Epidermal melanocyte (primary cell): ENCODE measurements around the gene GSDMA.

ENCODE experiments used
- DNase-seq: peaks from one replicate; pipeline ENCODE4 v3.0.0; 2011; ENCODE audit warnings: low spot score; ENCODE audit not compliant: insufficient read length

The GSDMA gene

DNA sequence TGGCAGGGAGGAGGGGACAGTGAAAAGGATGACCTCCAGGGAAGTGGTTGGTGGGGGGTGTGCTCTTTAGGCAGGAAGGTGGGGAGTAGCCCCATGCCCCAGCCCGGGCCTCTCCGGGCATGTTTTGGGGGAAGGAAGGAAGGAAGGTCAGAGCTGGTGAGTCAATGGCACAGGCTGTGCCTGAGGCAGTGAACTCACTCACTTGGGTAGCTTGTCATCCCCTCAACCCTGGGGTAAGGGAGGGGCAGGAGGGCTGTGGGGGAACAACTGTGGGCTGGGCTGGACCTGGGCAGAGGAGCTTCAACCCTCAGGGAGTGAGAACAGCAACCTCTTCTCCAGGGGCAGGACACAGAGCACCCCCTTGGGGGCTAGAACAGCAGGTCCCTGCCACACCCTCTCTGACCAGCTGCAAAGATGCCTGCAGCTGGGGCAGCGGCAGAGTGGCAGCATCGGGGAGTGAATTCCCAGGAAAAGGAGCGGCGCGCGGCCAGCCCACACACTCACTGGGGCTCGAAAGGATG, 58.7 kb downstream of the GSDMA start:
- peak; percentile 52 for DNase-seq

GRCh38 chr17:40022497-40022896, 59.7 kb downstream of the GSDMA start:
- DNase-seq: no peak

- no peak for DNase-seq
These were observed 60.2 kb downstream of the GSDMA start for GRCh38 chr17:40022961-40023541.

GRCh38 chr17:40023590-40024292, 60.9 kb downstream of the GSDMA start:
- no peak for DNase-seq

DNA sequence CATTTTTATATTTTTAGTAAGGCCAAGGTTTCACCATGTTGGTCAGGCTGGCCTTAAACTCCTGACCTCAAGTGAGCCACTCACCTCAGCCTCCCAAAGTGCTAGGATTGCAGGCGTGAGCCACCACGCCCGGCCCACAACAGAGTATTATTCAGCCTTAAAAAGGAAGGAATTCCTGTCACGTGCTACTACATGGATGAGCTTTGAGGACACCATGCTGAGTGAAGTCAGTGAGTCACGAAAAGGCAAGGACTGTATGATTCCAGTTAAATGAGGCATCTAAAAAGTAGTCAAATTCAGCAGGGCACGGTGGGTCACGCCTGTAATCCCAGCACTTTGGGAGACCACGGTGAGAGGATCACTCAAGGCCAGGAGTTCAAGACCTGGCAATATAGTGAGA, 62.1 kb downstream of the GSDMA start:
- no peak for DNase-seq

- DNase-seq: no peak
These were observed 62.8 kb downstream of the GSDMA start for GRCh38 chr17:40025559-40025958.

GRCh38 chr17:40025991-40026815, 63.4 kb downstream of the GSDMA start:
- no peak for DNase-seq

GRCh38 chr17:40026816-40027613, 64.2 kb downstream of the GSDMA start:
- DNase-seq: peak; percentile 89
